ENCODE results near the gene CCDC40. TPM values are rescaled to one million over a fixed set of nuclear protein-coding genes. Genes with fewer than 3 reads are reported as not detected.

Gene CCDC40
- total and polyA plus RNA-seq, 9 of the 15 experiments (the other 6 are each of a cell fraction or from before 2014, with no cell fraction given), result 0.07 to 0.33 TPM; not detected in 7

DNA sequence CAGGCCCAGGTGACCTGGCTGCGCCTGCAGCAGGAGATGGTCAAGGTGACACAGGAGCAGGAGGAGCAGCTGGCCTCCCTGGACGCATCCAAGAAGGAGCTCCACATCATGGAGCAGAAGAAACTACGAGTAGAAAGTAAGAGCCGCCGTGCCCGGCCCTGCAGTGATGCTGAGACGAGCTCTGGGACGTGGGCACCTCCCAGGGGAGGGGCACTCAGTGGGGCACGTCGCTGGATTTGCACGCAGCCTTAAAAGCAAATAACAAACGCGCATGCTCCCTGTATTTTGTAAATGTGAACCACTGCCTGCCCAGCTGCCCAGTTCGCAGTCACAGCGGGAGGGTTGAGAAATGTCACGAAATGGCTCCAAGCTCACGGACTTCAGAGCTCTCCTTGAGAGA lies 49.6 kb downstream of the CCDC40 start:
- no peak for FAIRE-seq
- no peak for DNase-seq (ENCODE audit: extremely low read depth in 1 of 4, low spot score in 3 of 4)
- Histone ChIP-seq H3K79me2 (ENCODE audit: control insufficient read depth, insufficient read depth, low read length) (no peaks in the 10 kb centered on the region), H3K4me1 (replicated peaks in 1 of 2; ENCODE audit: control insufficient read depth in 2 of 2, insufficient read depth in 2 of 2, low read length in 2 of 2) (peaks cover 0 to 15% of the 10 kb centered on the region in 2 experiments; a peak in 2 of 5 replicates), H4K20me1 (replicated peaks; ENCODE audit: control insufficient read depth, insufficient read depth, low read length) (peaks cover 5% of the 10 kb centered on the region), H3K9me1 (ENCODE audit: control insufficient read depth, insufficient read depth, low read length) (no peaks in the 10 kb centered on the region), H3K4me2 (ENCODE audit: insufficient read depth, low read length) (no peak overlapping the region), H3K4me3 (no peak overlapping the region), H3K9ac (ENCODE audit: insufficient read depth in 1 of 2, low read depth in 2 of 2, low read length in 2 of 2) (no peak overlapping the region), H2AFZ (ENCODE audit: low read depth, low read length) (no peak overlapping the region), H3K27me3 (ENCODE audit: control insufficient read depth in 2 of 2, insufficient read depth in 2 of 2, low read length in 2 of 2) (peaks cover 41 to 86% of the 10 kb centered on the region in 2 experiments), H3K27ac (ENCODE audit: extremely low read depth, low read depth, low read length) (no peak overlapping the region), H3K9me3 (replicated peaks; ENCODE audit: control insufficient read depth, insufficient read depth, low read depth, low read length) (no peaks in the 10 kb centered on the region), H3K36me3 (ENCODE audit: control insufficient read depth, insufficient read depth, low read length) (no peaks in the 10 kb centered on the region)
- WGBS (ENCODE audit: insufficient coverage, low coverage, missing lambda C conversion rate), result 2% methylated on average over 17 of the region's 17 CpGs
- ATAC-seq, result no peak
- ChIA-PET CTCF (ENCODE audit: low intra/inter-chr PET ratio) (interaction anchor here (0.6 kb wide), 1 partner anchor 1100 kb away, joined by 6 read pairs; no protein-coding TSS in a partner anchor), POLR2A (no interaction called here)
- intact Hi-C loops (cut with micrococcal nuclease), result no loop called here
- in situ Hi-C loops (cut with MboI), result no loop called here
- no TSS peak for BruUV-seq (replicated peaks)
- TF ChIP-seq ELF4 (CRISPR knock-in tag; IDR thresholded peaks at IDR 0.05), result no peak
- TF ChIP-seq SP1 (CRISPR knock-in tag; IDR thresholded peaks at IDR 0.05), result no peak
- 0 out of 4 replicates have a peak, but pooled peaks of 1 of the 2 experiments have one; percentile 7 for TF ChIP-seq NRF1 (conservative IDR thresholded peaks at IDR 0.05 in 1 of 2, IDR thresholded peaks at IDR 0.05 in 1 of 2)

DNA sequence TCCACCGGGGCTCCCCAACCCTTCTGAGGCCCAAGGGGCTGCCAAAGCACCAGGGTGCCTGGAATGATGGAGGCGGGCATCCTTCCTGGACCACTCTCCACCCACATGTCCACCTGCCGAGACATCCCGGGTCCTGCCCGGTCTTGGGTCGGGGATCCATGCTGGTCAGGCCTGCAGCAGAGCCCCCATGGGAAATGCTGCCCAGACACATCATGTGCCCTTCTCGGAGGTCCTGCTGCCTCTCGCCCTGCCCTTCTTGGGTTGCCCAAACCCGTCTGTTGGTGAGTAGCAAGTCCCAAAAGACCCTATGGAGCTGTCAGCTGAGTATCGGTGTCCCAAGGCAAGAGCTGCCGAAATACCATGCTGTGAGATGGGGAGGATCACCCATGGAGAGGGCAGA lies 50.2 kb downstream of the CCDC40 start:
- Histone ChIP-seq H3K4me1 (replicated peaks in 1 of 2; ENCODE audit: control insufficient read depth in 2 of 2, insufficient read depth in 2 of 2, low read length in 2 of 2) (peaks cover 0 to 15% of the 10 kb centered on the region in 2 experiments; a peak in 2 of 5 replicates), H3K9me1 (ENCODE audit: control insufficient read depth, insufficient read depth, low read length) (no peaks in the 10 kb centered on the region), H3K4me2 (ENCODE audit: insufficient read depth, low read length) (no peak overlapping the region), H4K20me1 (replicated peaks; ENCODE audit: control insufficient read depth, insufficient read depth, low read length) (peaks cover 5% of the 10 kb centered on the region), H3K27me3 (ENCODE audit: control insufficient read depth in 2 of 2, insufficient read depth in 2 of 2, low read length in 2 of 2) (peaks cover 41 to 84% of the 10 kb centered on the region in 2 experiments), H3K36me3 (ENCODE audit: control insufficient read depth, insufficient read depth, low read length) (no peaks in the 10 kb centered on the region), H2AFZ (ENCODE audit: low read depth, low read length) (no peak overlapping the region), H3K4me3 (no peak overlapping the region), H3K9me3 (replicated peaks; ENCODE audit: control insufficient read depth, insufficient read depth, low read depth, low read length) (no peaks in the 10 kb centered on the region), H3K79me2 (ENCODE audit: control insufficient read depth, insufficient read depth, low read length) (no peaks in the 10 kb centered on the region), H3K27ac (ENCODE audit: extremely low read depth, low read depth, low read length) (no peak overlapping the region), H3K9ac (ENCODE audit: insufficient read depth in 1 of 2, low read depth in 2 of 2, low read length in 2 of 2) (no peak overlapping the region)
- ChIA-PET CTCF (ENCODE audit: low intra/inter-chr PET ratio) (interaction anchor here (0.6 kb wide), 1 partner anchor 1101 kb away, joined by 6 read pairs; no protein-coding TSS in a partner anchor), POLR2A (interaction anchor here (0.6 to 1.6 kb wide), 3 partner anchors 15 to 158 kb away, joined by 3 to 8 read pairs (median 3); partner anchors contain the start of gene GAA)
- FAIRE-seq (no peak), ATAC-seq (no peak), DNase-seq (ENCODE audit: extremely low read depth in 1 of 4, low spot score in 3 of 4) (no peak)
- TF ChIP-seq PHF21A (IDR thresholded peaks at IDR 0.05; ENCODE audit: borderline replicate concordance, low read depth) (no peak), CC2D1A (IDR thresholded peaks at IDR 0.05) (no peak), KAT8 (IDR thresholded peaks at IDR 0.05; ENCODE audit: low read depth) (no peak), SPI1 (IDR thresholded peaks at IDR 0.05; ENCODE audit: borderline replicate concordance, low read depth, low read length) (no peak), CBX2 (IDR thresholded peaks at IDR 0.05; ENCODE audit: insufficient read depth, low read length, poor library complexity, severe bottlenecking) (no peak), DMBX1 (CRISPR knock-in tag; IDR thresholded peaks at IDR 0.05; ENCODE audit: borderline replicate concordance) (no peak), ELF2 (CRISPR knock-in tag; IDR thresholded peaks at IDR 0.05) (no peak), RHOXF2B (CRISPR knock-in tag; conservative IDR thresholded peaks at IDR 0.05) (no peak), ZFPM2 (CRISPR knock-in tag; IDR thresholded peaks at IDR 0.05) (no peak), MXI1 (IDR thresholded peaks at IDR 0.05; ENCODE audit: low read depth, low read length) (no peak)
- TF ChIP-seq, protein P1, sequence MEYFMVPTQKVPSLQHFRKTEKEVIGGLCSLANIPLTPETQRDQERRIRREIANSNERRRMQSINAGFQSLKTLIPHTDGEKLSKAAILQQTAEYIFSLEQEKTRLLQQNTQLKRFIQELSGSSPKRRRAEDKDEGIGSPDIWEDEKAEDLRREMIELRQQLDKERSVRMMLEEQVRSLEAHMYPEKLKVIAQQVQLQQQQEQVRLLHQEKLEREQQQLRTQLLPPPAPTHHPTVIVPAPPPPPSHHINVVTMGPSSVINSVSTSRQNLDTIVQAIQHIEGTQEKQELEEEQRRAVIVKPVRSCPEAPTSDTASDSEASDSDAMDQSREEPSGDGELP (CRISPR knock-in tag; IDR thresholded peaks at IDR 0.05; ENCODE audit: borderline replicate concordance), result no peak
- under 1% methylated on average over 11 of the region's 11 CpGs for WGBS (ENCODE audit: insufficient coverage, low coverage, missing lambda C conversion rate)
- intact Hi-C loops (cut with micrococcal nuclease), result no loop called here
- in situ Hi-C loops (cut with MboI), result no loop called here
- BruUV-seq (replicated peaks), result no TSS peak

Measured in K562 (cell line).